ENCODE results near the gene TMEM179.
"Not testable (repeated sequence)": the region's sequence is repeated elsewhere in the genome, so short reads cannot be mapped to it uniquely, and the experiment has no call there.

TMEM179 gene

GRCh38 chr14:104637546-104638003 is 33.0 kb upstream of the TMEM179 start:
- DNase-seq (ENCODE audit: low spot score): no peak

DNA sequence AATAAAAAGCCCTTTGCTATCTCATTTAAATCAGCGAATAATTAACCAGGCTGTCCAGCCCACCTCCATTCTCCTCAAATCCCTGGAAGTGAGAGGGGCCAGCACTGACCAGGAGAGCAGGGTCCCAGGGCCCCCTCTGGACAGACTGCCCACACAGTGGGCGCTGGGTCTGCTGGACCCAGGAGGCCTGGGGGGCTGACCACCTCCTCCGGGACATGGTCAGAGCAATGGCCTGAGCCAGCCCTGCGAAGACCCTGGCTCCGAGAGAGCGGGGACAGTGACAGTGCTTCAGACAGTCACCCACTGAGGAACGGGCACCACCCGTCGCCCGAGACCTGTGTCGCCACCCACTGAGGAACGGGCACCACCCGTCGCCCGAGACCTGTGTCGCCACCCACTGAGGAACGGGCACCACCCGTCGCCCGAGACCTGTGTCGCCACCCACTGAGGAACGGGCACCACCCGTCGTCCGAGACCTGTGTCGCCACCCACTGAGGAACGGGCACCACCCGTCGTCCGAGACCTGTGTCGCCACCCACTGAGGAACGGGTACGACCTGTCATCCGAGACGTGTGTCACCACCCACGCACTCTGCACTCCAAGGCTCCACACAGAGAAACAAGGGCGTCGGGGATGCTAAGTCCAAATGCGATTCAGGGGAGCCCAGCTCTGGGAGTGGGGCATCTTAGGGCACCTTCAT is 32.4 kb upstream of the TMEM179 start:
- DNase-seq (ENCODE audit: low spot score): not testable (repeated sequence)

DNA sequence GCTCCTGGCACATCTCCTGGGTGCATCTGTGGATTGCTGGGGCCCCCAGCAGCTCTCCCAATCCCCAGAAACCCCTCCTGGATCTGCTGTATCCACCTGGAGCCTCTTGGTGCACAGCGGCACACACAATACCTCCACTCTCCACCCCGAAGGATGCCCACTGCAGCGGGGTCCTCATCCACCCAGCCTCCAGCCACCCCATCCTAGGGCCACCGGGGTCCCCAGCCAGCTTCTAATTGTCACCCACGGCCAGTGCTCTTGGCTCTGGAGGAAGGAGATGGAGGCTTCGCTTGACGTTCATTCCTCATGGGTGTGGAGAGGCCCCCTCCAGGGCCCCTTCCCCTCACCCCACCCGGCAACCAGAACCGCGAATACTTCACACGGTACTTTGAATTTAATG is 31.6 kb upstream of the TMEM179 start:
- DNase-seq (ENCODE audit: low spot score): no peak

DNA sequence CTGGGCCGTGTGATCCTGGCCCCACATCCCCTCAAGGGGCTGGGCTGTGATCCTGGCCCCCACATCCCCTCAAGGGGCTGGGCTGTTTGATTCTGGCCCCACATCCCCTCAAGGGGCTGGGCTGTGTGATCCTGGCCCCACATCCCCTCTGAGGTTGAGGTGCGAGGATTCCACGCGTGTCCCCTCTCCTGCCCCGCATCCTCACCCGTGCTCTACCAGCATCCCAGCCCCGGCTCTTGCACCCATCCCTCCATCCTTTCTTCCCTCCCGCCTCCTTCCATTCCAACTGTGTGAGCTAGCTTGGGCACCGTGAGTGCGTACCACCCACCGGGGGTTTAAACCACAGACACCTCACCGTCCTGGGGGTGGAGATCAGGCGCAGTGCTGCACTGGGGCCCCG is 31.1 kb upstream of the TMEM179 start:
- DNase-seq (ENCODE audit: low spot score): no peak

GRCh38 chr14:104634886-104635570 is 30.5 kb upstream of the TMEM179 start:
- no peak for DNase-seq (ENCODE audit: low spot score)

- DNase-seq (ENCODE audit: low spot score): no peak
These were observed 29.7 kb upstream of the TMEM179 start for GRCh38 chr14:104634138-104634760.

- no peak for DNase-seq (ENCODE audit: low spot score)
These were observed 28.9 kb upstream of the TMEM179 start for GRCh38 chr14:104633276-104634137.

- DNase-seq (ENCODE audit: low spot score): no peak
These were observed 28.2 kb upstream of the TMEM179 start for GRCh38 chr14:104632781-104633180.

DNA sequence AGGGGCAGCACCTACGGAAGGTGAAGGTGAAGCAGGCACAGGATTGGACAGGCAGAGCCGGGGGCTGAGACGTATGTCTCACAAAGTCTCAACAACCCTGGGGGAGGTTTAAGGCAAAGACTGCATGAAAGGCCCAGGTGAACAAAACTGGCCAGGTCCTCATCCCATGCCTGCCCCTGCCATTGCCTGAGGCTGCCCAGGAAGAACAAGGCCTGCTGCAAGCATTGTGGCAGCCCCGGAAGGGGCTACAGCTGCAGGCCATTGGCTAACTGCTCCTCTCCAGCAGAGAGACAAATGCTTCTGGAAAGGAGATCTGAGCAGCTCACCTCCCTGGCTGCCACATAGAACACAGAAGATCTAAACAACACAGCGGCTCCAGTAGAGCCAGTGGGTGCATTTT is 20.4 kb upstream of the TMEM179 start:
- no peak for DNase-seq (ENCODE audit: low spot score)

DNA sequence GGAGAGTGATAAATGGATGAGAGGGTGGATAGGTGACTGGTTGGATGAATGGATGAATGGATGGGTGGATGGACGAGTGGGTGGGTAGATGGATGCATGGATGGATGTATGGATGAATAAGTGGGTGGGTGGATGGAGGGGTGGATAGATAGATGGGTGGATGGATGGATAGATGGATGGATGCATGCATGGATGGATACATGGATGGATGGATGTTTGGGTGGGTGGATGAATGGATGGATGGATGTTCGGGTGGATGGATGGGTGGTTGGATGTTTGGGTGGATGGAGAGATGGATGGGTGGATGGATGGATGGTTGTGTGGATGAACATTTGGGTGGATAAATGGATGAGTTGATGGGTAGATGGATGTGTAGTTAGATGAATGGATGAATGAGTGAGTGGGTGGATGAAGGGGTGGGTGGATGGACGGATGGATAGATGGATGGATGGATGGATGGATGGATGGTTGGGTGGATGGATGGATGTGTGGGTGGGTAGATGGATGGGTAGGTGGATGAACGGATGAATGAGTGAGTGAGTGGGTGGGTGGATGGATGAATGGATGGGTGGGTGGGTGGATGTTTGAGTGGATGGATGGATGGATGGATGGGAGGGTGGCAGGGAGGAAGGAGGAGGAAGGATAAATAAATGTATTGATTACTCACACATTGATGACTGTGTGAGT is 9.7 kb upstream of the TMEM179 start:
- DNase-seq (ENCODE audit: low spot score): no peak

- no peak for DNase-seq (ENCODE audit: low spot score)
These were observed 7.3 kb upstream of the TMEM179 start for GRCh38 chr14:104611881-104612280.

DNA sequence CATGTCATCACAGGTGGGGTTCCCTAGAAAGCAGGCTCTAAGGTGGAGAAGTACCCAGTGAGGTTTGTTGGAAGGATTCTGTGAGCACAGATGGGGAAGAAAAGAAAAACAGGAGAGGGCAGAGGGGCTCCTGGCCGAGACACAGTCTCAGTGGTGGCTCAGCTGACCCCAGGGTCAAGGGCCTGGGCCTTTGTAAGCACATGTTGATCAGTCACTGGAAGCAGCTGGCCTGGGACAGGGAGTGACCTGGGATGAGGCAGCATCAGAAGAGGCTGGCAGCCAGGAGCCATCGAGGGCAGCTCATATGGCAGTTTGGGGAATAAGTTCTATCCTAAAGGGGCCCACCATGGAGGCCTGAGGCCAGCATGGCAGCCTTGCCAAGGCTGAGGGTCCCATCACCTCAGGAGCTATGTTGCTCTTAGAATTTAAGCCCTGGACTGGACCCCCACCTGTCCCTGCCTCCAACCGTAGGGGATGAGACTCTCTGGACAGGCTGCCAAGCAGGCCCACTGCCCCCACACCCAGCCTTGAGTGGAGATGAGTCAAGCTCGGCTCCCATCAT is 6.3 kb upstream of the TMEM179 start:
- DNase-seq (ENCODE audit: low spot score): no peak

- no peak for DNase-seq (ENCODE audit: low spot score)
These were observed 5.1 kb upstream of the TMEM179 start for GRCh38 chr14:104609666-104610065.

- no peak for DNase-seq (ENCODE audit: low spot score)
These were observed 716 bp downstream of the TMEM179 start for GRCh38 chr14:104603711-104604401.

- DNase-seq (ENCODE audit: low spot score): no peak
These were observed 1.6 kb downstream of the TMEM179 start for GRCh38 chr14:104602933-104603325.

- DNase-seq (ENCODE audit: low spot score): no peak
These were observed 2.1 kb downstream of the TMEM179 start for GRCh38 chr14:104602315-104602932.

DNA sequence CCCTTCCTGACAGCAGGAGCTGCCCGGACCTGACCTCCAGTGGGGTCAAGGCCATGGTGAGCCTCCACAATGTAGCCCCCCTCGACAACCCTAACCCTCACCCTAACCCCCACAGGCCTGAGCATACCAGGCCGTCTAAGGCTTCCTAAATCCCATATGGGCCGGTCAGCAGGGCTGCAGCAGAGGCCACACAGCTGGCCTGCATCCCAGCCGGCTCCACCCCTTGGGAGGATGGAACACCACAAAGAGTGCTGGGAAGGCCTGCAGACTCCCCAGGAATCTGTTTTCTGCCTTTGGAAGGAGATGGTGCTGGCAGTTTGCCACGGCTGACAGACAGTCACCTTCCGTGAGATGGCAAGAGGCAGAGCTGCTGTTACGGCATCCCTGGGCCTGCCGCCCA is 2.8 kb downstream of the TMEM179 start:
- no peak for DNase-seq (ENCODE audit: low spot score)

- no peak for DNase-seq (ENCODE audit: low spot score)
These were observed 3.8 kb downstream of the TMEM179 start for GRCh38 chr14:104600805-104601204.

DNA sequence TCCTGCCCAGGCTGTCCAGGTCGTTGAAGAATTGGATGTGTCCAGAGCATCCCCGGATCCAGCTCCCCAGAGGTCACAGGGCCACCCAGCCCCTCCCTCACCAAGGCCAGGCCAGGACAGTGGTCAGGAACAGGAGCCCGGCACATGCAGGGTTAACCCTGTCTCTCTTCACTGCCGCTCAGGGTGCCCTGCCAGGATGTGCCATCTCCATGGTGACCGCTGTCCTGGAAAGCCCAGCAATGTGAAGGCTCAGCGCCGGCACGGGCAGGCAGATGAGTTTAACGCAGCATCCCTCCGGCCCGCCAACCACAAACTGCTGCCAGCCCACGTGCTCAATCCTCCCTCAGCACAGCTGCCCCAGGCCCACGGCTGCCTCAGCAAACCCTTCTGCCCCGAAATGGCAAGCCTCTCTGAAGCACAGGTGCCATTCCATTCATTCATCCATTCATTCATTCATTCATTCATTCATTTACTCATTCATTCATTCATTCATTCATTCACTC is 4.4 kb downstream of the TMEM179 start:
- peak; percentile 46 for DNase-seq (ENCODE audit: low spot score)

DNA sequence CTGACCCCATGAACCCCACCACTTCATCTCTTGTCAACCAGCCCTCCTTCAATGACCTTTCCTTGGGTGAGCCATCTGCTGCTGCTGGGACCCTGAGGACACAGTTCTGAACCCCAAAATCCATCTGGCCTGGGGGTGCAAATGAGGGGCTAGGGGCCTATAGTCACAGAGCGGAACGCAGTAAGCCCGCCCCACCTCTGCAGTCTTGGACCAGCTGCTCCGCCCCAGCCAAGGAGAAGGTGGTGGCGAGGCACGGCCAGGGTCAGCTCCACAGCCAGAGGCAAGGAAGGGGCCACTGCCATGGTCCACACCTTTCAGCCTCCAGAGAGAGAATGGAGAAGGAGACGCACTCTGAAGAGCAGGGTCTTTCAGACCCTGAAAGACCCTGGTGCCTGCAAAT is 5.1 kb downstream of the TMEM179 start:
- no peak for DNase-seq (ENCODE audit: low spot score)

Measured in SW480 (cell line).